Peyer's patch (tissue), 4 donors: ENCODE results near the gene OR56A1. TPM values are rescaled to one million over a fixed set of nuclear protein-coding genes. Genes with fewer than 3 reads are reported as not detected.

ENCODE experiments used
- DNase-seq, 3 donors: peaks; one replicate each; pipeline ENCODE4 v3.0.0-alpha.2; 2017 to 2019
- H3K27ac ChIP-seq, 4 donors: fragments of 200-600 bp; sonication (generic); one replicate each; pipeline ENCODE4 v1.5.1; 2016 to 2019
- H3K27me3 ChIP-seq, 2 donors: fragments of 200-600 bp; sonication (generic); one replicate each; pipeline ENCODE4 v1.5.1; 2019
- H3K36me3 ChIP-seq, 3 donors: fragments of 200-600 bp; sonication (generic); one replicate each; pipeline ENCODE4 v1.5.1; 2016 to 2019
- H3K4me1 ChIP-seq, 4 donors: fragments of 200-600 bp; sonication (generic); one replicate each; pipeline ENCODE4 v1.5.1; 2016 to 2019
- H3K4me3 ChIP-seq, 4 donors: fragments of 200-600 bp; sonication (generic); 1 replicate in 3 of 4; 2 replicates in 1 of 4; pipeline ENCODE4 v1.5.1; 2016 to 2019; ENCODE audit warnings: mild to moderate bottlenecking in 1 of 4
- H3K9me3 ChIP-seq, 4 donors: fragments of 200-600 bp; sonication (generic); one replicate each; pipeline ENCODE4 v1.5.1; 2016 to 2019; ENCODE audit warnings: mild to moderate bottlenecking in 1 of 4
- POLR2A ChIP-seq, 2 donors: fragments of 450-650 bp; IDR thresholded peaks; one replicate each; pipeline ENCODE4 v1.5.1; 2017; ENCODE audit warnings: antibody characterized with exemption in 2 of 2, mild to moderate bottlenecking in 2 of 2, moderate library complexity in 2 of 2
- total RNA-seq, 4 donors: library from RNA; depleted of rRNA; stranded (reverse); fragments of >200 nt; gene quantifications; one replicate each; pipeline ENCODE4 v1.1.0, GENCODE V29; 2016
- TF ChIP-seq, protein P1 (sequence below), 6 experiments: fragments of 450-650 bp in 4 of 6; fragments of 200-600 bp in 2 of 6; sonication (generic) in 1 of 6; IDR thresholded peaks; one replicate each; pipeline ENCODE4 v1.5.1; 2017 to 2019; ENCODE audit warnings: antibody characterized with exemption in 6 of 6, mild to moderate bottlenecking in 3 of 6, moderate library complexity in 1 of 6

The OR56A1 gene
- total RNA-seq, 4 donors from 2014 or later, result not detected

- Histone ChIP-seq H3K4me1 (no peaks in the 10 kb centered on the region), H3K4me3 (no peak overlapping the region), H3K27ac (no peak overlapping the region), H3K9me3 (no peaks in the 10 kb centered on the region), H3K27me3 (no peaks in the 10 kb centered on the region), H3K36me3 (no peaks in the 10 kb centered on the region)
- no peak for DNase-seq
- TF ChIP-seq, protein P1, sequence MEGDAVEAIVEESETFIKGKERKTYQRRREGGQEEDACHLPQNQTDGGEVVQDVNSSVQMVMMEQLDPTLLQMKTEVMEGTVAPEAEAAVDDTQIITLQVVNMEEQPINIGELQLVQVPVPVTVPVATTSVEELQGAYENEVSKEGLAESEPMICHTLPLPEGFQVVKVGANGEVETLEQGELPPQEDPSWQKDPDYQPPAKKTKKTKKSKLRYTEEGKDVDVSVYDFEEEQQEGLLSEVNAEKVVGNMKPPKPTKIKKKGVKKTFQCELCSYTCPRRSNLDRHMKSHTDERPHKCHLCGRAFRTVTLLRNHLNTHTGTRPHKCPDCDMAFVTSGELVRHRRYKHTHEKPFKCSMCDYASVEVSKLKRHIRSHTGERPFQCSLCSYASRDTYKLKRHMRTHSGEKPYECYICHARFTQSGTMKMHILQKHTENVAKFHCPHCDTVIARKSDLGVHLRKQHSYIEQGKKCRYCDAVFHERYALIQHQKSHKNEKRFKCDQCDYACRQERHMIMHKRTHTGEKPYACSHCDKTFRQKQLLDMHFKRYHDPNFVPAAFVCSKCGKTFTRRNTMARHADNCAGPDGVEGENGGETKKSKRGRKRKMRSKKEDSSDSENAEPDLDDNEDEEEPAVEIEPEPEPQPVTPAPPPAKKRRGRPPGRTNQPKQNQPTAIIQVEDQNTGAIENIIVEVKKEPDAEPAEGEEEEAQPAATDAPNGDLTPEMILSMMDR (IDR thresholded peaks at IDR 0.05), result no peak
- TF ChIP-seq POLR2A (IDR thresholded peaks at IDR 0.05), result no peak
These were observed 30.9 kb upstream of the OR56A1 start for GRCh38 chr11:6061475-6061874.

GRCh38 chr11:6057452-6057851 lies 26.9 kb upstream of the OR56A1 start:
- no peak overlapping the region for H3K4me3 ChIP-seq
- H3K9me3 ChIP-seq, result no peaks in the 10 kb centered on the region
- H3K27me3 ChIP-seq, result no peaks in the 10 kb centered on the region
- H3K4me1 ChIP-seq, result no peaks in the 10 kb centered on the region
- DNase-seq, result no peak
- no peaks in the 10 kb centered on the region for H3K36me3 ChIP-seq
- H3K27ac ChIP-seq, result no peak overlapping the region
- TF ChIP-seq, protein P1 (IDR thresholded peaks at IDR 0.05), result no peak
- no peak for TF ChIP-seq POLR2A (IDR thresholded peaks at IDR 0.05)

- no peak overlapping the region for H3K4me3 ChIP-seq
- no peaks in the 10 kb centered on the region for H3K27me3 ChIP-seq
- no peaks in the 10 kb centered on the region for H3K4me1 ChIP-seq
- H3K27ac ChIP-seq, result no peak overlapping the region
- H3K9me3 ChIP-seq, result no peaks in the 10 kb centered on the region
- TF ChIP-seq, protein P1 (IDR thresholded peaks at IDR 0.05), result no peak
- TF ChIP-seq POLR2A (IDR thresholded peaks at IDR 0.05), result no peak
- H3K36me3 ChIP-seq, result no peaks in the 10 kb centered on the region
- no peak for DNase-seq
These were observed 25.0 kb upstream of the OR56A1 start for GRCh38 chr11:6055569-6055968.

GRCh38 chr11:6052374-6052773 lies 21.8 kb upstream of the OR56A1 start:
- Histone ChIP-seq H3K27me3 (no peaks in the 10 kb centered on the region), H3K4me3 (no peak overlapping the region), H3K4me1 (no peaks in the 10 kb centered on the region), H3K36me3 (no peaks in the 10 kb centered on the region), H3K9me3 (no peaks in the 10 kb centered on the region), H3K27ac (no peak overlapping the region)
- TF ChIP-seq, protein P1 (IDR thresholded peaks at IDR 0.05), result no peak
- no peak for TF ChIP-seq POLR2A (IDR thresholded peaks at IDR 0.05)
- no peak for DNase-seq

- Histone ChIP-seq H3K27me3 (no peaks in the 10 kb centered on the region), H3K36me3 (no peaks in the 10 kb centered on the region), H3K4me1 (no peaks in the 10 kb centered on the region), H3K27ac (no peak overlapping the region), H3K9me3 (no peaks in the 10 kb centered on the region), H3K4me3 (no peak overlapping the region)
- DNase-seq, result no peak
- TF ChIP-seq POLR2A (IDR thresholded peaks at IDR 0.05), result no peak
- TF ChIP-seq, protein P1 (IDR thresholded peaks at IDR 0.05), result no peak
These were observed 10.3 kb upstream of the OR56A1 start for GRCh38 chr11:6040874-6041273.

- no peak overlapping the region for H3K4me3 ChIP-seq
- no peak for DNase-seq
- no peaks in the 10 kb centered on the region for H3K9me3 ChIP-seq
- H3K36me3 ChIP-seq, result no peaks in the 10 kb centered on the region
- no peak overlapping the region for H3K27ac ChIP-seq
- TF ChIP-seq, protein P1 (IDR thresholded peaks at IDR 0.05), result no peak
- no peak for TF ChIP-seq POLR2A (IDR thresholded peaks at IDR 0.05)
- no peaks in the 10 kb centered on the region for H3K4me1 ChIP-seq
- no peaks in the 10 kb centered on the region for H3K27me3 ChIP-seq
These were observed 3.1 kb downstream of the OR56A1 start for GRCh38 chr11:6027501-6027900.
